OCI-LY3 (cell line): Measurements from ENCODE around the gene TGFBR1.

Source experiments
- EZH2phosphoT487 ChIP-seq: fragments of 200-600 bp; shearing (Covaris generic); IDR thresholded peaks from 2 replicates; pipeline ENCODE4 v1.6.1; 2018; ENCODE audit warnings: antibody characterized with exemption, mixed run types, low read depth
- TF ChIP-seq, protein P1 (sequence below): fragments of 200-600, 300-600 bp; sonication (generic); IDR thresholded peaks from 2 replicates; pipeline ENCODE4 v1.5.1; 2014; ENCODE audit warnings: antibody characterized with exemption, low read length, low read depth

DNA sequence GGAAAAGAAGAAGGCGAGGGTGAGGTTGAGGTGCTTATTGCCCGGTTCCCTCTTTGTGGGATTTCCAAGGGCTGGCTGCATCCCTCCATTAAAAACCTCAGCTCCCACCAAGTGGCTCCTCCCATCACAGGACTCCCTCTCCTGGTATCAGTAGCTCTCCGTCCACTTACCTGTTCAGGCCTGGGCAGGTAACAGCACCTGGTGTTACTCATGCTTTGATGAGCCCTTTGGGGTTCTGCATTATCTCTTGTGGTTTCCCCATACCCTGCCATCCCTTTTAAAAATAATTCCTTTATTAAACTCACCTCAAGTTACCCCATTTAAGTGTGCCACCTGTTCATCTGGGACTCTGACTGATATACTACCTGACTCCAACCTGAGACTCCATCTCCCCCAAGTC lies 17.5 kb upstream of the TGFBR1 start:
- TF ChIP-seq EZH2phosphoT487 = no peak
- TF ChIP-seq, protein P1, sequence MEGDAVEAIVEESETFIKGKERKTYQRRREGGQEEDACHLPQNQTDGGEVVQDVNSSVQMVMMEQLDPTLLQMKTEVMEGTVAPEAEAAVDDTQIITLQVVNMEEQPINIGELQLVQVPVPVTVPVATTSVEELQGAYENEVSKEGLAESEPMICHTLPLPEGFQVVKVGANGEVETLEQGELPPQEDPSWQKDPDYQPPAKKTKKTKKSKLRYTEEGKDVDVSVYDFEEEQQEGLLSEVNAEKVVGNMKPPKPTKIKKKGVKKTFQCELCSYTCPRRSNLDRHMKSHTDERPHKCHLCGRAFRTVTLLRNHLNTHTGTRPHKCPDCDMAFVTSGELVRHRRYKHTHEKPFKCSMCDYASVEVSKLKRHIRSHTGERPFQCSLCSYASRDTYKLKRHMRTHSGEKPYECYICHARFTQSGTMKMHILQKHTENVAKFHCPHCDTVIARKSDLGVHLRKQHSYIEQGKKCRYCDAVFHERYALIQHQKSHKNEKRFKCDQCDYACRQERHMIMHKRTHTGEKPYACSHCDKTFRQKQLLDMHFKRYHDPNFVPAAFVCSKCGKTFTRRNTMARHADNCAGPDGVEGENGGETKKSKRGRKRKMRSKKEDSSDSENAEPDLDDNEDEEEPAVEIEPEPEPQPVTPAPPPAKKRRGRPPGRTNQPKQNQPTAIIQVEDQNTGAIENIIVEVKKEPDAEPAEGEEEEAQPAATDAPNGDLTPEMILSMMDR = no peak
